Forelimb muscle (tissue), 1 donor: ENCODE data around the gene POTEJ. TPM values are rescaled to one million over a fixed set of nuclear protein-coding genes. Genes with fewer than 3 reads are reported as not detected.
"Not testable (repeated sequence)": the region's sequence is repeated elsewhere in the genome, so short reads cannot be mapped to it uniquely, and the experiment has no call there.

Experiments
- DNase-seq: peaks from one replicate; pipeline ENCODE4 v3.0.0-alpha.2; 2013; ENCODE audit warnings: low read depth
- polyA plus RNA-seq: library from polyadenylated mRNA; unstranded; fragments of 120-200 nt; gene quantifications from one replicate; pipeline ENCODE4 v1.2.1, GENCODE V29; 2013; ENCODE audit not compliant: insufficient read length

Gene POTEJ
- polyA plus RNA-seq, 1 donor, result 0.06 TPM

GRCh38 chr2:130601648-130602302 is 9.5 kb upstream of the POTEJ start:
- DNase-seq, result not testable (repeated sequence)

- not testable (repeated sequence) for DNase-seq
These were observed 2.8 kb upstream of the POTEJ start for GRCh38 chr2:130608276-130609001.

GRCh38 chr2:130609002-130609920 is 2.0 kb upstream of the POTEJ start:
- DNase-seq, result not testable (repeated sequence)

- DNase-seq, result not testable (repeated sequence)
These were observed 754 bp upstream of the POTEJ start for GRCh38 chr2:130610486-130610885.

- DNase-seq, result not testable (repeated sequence)
These were observed 17.7 kb downstream of the POTEJ start for GRCh38 chr2:130628784-130629475.

- not testable (repeated sequence) for DNase-seq
These were observed 27.7 kb downstream of the POTEJ start for GRCh38 chr2:130638973-130639372.

GRCh38 chr2:130641688-130642087 is 30.4 kb downstream of the POTEJ start:
- DNase-seq, result not testable (repeated sequence)

GRCh38 chr2:130649285-130649684 is 38.0 kb downstream of the POTEJ start:
- not testable (repeated sequence) for DNase-seq

GRCh38 chr2:130664506-130664905 is 53.3 kb downstream of the POTEJ start:
- not testable (repeated sequence) for DNase-seq

GRCh38 chr2:130665596-130665995 is 54.4 kb downstream of the POTEJ start:
- DNase-seq, result not testable (repeated sequence)

- not testable (repeated sequence) for DNase-seq
These were observed 56.3 kb downstream of the POTEJ start for GRCh38 chr2:130667516-130667915.

- not testable (repeated sequence) for DNase-seq
These were observed 58.9 kb downstream of the POTEJ start for GRCh38 chr2:130670026-130670745.

- DNase-seq, result not testable (repeated sequence)
These were observed 81.0 kb downstream of the POTEJ start for GRCh38 chr2:130692041-130692770.

GRCh38 chr2:130693474-130693873 is 82.2 kb downstream of the POTEJ start:
- not testable (repeated sequence) for DNase-seq

GRCh38 chr2:130703250-130703649 is 92.0 kb downstream of the POTEJ start:
- not testable (repeated sequence) for DNase-seq

Other genes starting within 250 kb of the POTEJ start
- 0.04 TPM for gene POTEI, start 102.1 kb upstream of the POTEJ start, polyA plus RNA-seq
- not detected for gene CFC1B, start 90.2 kb upstream of the POTEJ start, polyA plus RNA-seq
- gene CFC1, start 11.9 kb upstream of the POTEJ start, polyA plus RNA-seq, result not detected
- not detected for gene GPR148, start 117.6 kb downstream of the POTEJ start, polyA plus RNA-seq
- not detected for gene AMER3, start 144.1 kb downstream of the POTEJ start, polyA plus RNA-seq
- gene ARHGEF4, start 225.5 kb downstream of the POTEJ start, polyA plus RNA-seq, result 11.3 TPM